NCI-H146 (cell line): ENCODE results near the gene GJB5.

Source experiments
- DNase-seq: peaks from one replicate; lab custom pipeline; 2025; lab: John Stamatoyannopoulos, UW

The GJB5 gene

GRCh38 chr1:34776911-34777310 lies 22.1 kb downstream of the GJB5 start:
- DNase-seq, result no peak

- no peak for DNase-seq
Observed at GRCh38 chr1:34777519-34778321, 22.9 kb downstream of the GJB5 start.

GRCh38 chr1:34778381-34778780 lies 23.5 kb downstream of the GJB5 start:
- DNase-seq, result no peak

GRCh38 chr1:34779005-34779404 lies 24.2 kb downstream of the GJB5 start:
- DNase-seq, result no peak

- no peak for DNase-seq
Observed at GRCh38 chr1:34779526-34779925, 24.7 kb downstream of the GJB5 start.

GRCh38 chr1:34779962-34780361 lies 25.1 kb downstream of the GJB5 start:
- no peak for DNase-seq

- DNase-seq, result no peak
Observed at GRCh38 chr1:34780528-34780927, 25.7 kb downstream of the GJB5 start.

- DNase-seq, result no peak
Observed at GRCh38 chr1:34781071-34781843, 26.4 kb downstream of the GJB5 start, which contains the start of gene GJB3. GJB3 (plus strand) TSS chr1:34781214; CDS start chr1:34784763, 3,549 bp downstream.

GRCh38 chr1:34781844-34782391 lies 27.1 kb downstream of the GJB5 start:
- no peak for DNase-seq

GRCh38 chr1:34784751-34785221 lies 29.9 kb downstream of the GJB5 start:
- no peak for DNase-seq

- no peak for DNase-seq
Observed at GRCh38 chr1:34785231-34785874, 30.5 kb downstream of the GJB5 start.

- no peak for DNase-seq
Observed at GRCh38 chr1:34785875-34786470, 31.1 kb downstream of the GJB5 start.

GRCh38 chr1:34786521-34787325 lies 31.9 kb downstream of the GJB5 start:
- peak; percentile 54 for DNase-seq

- DNase-seq, result no peak
Observed at GRCh38 chr1:34787461-34788420, 32.9 kb downstream of the GJB5 start.

GRCh38 chr1:34790985-34791384 lies 36.1 kb downstream of the GJB5 start:
- no peak for DNase-seq

- no peak for DNase-seq
Observed at GRCh38 chr1:34792424-34792823, 37.6 kb downstream of the GJB5 start.

GRCh38 chr1:34792868-34793727 lies 38.3 kb downstream of the GJB5 start, which contains the start of gene GJA4:
GJA4 (plus strand) TSS chr1:34792999; CDS start chr1:34794214, 1,215 bp downstream.
- DNase-seq, result no peak

GRCh38 chr1:34794001-34794789 lies 39.3 kb downstream of the GJB5 start:
- DNase-seq, result no peak
